ENCODE data around the gene POU3F1. TPM values are rescaled to one million over a fixed set of nuclear protein-coding genes. Genes with fewer than 3 reads are reported as not detected.

POU3F1 gene
- total RNA-seq, 2 donors from 2014 or later = 0.20 to 0.46 TPM

DNA sequence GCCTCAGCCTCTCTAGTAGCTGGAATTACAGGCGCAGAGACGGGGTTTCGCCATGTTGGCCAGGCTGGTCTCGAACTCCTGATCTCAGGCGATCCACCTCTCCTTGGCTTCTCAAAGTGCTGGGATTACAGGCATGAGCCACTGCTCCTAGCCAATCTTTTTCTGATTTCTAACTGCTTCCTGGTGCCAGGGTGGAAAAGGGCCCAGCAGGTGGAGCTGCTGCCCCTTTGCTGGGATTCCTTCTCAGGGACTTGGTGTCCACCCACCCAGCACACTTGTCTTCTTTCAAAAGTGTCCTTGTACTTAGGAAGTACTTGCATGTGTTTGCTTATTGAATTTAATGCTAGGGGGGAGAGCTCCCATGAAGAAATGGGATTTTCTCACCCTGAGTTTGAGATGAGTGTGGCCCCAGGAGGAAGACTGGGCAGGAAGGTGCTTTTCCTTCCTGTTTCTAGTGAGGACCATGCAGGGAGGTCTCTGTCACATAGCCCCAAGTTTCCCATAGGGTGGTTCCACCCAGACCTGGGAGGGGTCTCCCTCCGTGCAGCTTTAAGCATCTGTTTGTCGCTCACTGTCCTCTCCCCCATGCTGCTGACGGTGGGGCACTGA, 19.9 kb downstream of the POU3F1 start:
- Mint-ChIP-seq H3K4me1 (peaks cover 44% of the 10 kb centered on the region), H3K36me3 (ENCODE audit: low read depth) (peaks cover 30% of the 10 kb centered on the region), H3K4me3 (no peak overlapping the region), H3K9me3 (no peaks in the 10 kb centered on the region), H3K27me3 (ENCODE audit: insufficient read depth) (no peaks in the 10 kb centered on the region), H3K27ac (no peak overlapping the region)
- H3K9ac ChIP-seq (ENCODE audit: extremely low read depth, low read length, poor library complexity, severe bottlenecking) = no peak overlapping the region
- no peak overlapping the region for H3K4me3 ChIP-seq (ENCODE audit: low read length)
- no peaks in the 10 kb centered on the region for H3K9me3 ChIP-seq (ENCODE audit: control insufficient read depth, low read length)
- peak; percentile 90 for DNase-seq
- H3K27ac ChIP-seq (ENCODE audit: low read depth, low read length) = no peak overlapping the region
- WGBS, 2 experiments (ENCODE audit: insufficient coverage in 1 of 2, insufficient read length in 1 of 2) = 85 to 86% methylated on average over 8 of the region's 8 CpGs
- no peaks in the 10 kb centered on the region for H3K27me3 ChIP-seq (ENCODE audit: control insufficient read depth, insufficient read depth, low read length, poor library complexity, severe bottlenecking)
- H3K4me1 ChIP-seq (ENCODE audit: control insufficient read depth, insufficient read depth, low read length) = peaks cover 28% of the 10 kb centered on the region
- TF ChIP-seq, protein P1, sequence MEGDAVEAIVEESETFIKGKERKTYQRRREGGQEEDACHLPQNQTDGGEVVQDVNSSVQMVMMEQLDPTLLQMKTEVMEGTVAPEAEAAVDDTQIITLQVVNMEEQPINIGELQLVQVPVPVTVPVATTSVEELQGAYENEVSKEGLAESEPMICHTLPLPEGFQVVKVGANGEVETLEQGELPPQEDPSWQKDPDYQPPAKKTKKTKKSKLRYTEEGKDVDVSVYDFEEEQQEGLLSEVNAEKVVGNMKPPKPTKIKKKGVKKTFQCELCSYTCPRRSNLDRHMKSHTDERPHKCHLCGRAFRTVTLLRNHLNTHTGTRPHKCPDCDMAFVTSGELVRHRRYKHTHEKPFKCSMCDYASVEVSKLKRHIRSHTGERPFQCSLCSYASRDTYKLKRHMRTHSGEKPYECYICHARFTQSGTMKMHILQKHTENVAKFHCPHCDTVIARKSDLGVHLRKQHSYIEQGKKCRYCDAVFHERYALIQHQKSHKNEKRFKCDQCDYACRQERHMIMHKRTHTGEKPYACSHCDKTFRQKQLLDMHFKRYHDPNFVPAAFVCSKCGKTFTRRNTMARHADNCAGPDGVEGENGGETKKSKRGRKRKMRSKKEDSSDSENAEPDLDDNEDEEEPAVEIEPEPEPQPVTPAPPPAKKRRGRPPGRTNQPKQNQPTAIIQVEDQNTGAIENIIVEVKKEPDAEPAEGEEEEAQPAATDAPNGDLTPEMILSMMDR (conservative IDR thresholded peaks at IDR 0.05) = peak; percentile 90
- peaks cover 36% of the 10 kb centered on the region for H3K36me3 ChIP-seq (ENCODE audit: control insufficient read depth, insufficient read depth, low read length)

DNA sequence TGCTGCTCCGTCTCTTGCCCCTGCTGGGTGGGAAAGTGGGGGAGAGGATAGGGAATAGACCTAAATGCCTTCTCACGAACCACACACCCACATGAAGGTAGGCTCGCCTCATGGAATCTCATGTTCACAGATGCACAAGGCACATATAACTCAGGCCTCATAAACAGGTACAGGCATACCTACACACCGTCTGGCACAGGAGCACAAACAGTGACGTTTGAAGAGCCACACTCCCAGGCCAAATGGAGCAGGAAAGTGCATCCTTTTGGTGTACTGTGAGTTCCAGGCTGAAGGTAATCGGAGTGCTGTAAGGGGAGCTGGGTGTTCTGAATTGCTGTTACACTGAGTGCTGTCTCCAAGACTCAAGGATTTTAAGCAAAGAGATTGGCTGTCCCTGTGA, 20.9 kb downstream of the POU3F1 start:
- Histone ChIP-seq H3K4me1 (ENCODE audit: control insufficient read depth, insufficient read depth, low read length) (peaks cover 20% of the 10 kb centered on the region), H3K9me3 (ENCODE audit: control insufficient read depth, low read length) (no peaks in the 10 kb centered on the region), H3K27me3 (ENCODE audit: control insufficient read depth, insufficient read depth, low read length, poor library complexity, severe bottlenecking) (no peaks in the 10 kb centered on the region), H3K9ac (ENCODE audit: extremely low read depth, low read length, poor library complexity, severe bottlenecking) (no peak overlapping the region), H3K36me3 (ENCODE audit: control insufficient read depth, insufficient read depth, low read length) (peaks cover 45% of the 10 kb centered on the region), H3K27ac (ENCODE audit: low read depth, low read length) (no peak overlapping the region), H3K4me3 (ENCODE audit: low read length) (no peak overlapping the region)
- H3K4me3 Mint-ChIP-seq = no peak overlapping the region
- TF ChIP-seq, protein P1 (conservative IDR thresholded peaks at IDR 0.05) = no peak
- H3K36me3 Mint-ChIP-seq (ENCODE audit: low read depth) = peaks cover 36% of the 10 kb centered on the region
- H3K27me3 Mint-ChIP-seq (ENCODE audit: insufficient read depth) = no peaks in the 10 kb centered on the region
- no peaks in the 10 kb centered on the region for H3K9me3 Mint-ChIP-seq
- no peak for DNase-seq
- no peak overlapping the region for H3K27ac Mint-ChIP-seq
- peaks cover 34% of the 10 kb centered on the region for H3K4me1 Mint-ChIP-seq
- WGBS, 2 experiments (ENCODE audit: insufficient coverage in 1 of 2, insufficient read length in 1 of 2) = 86 to 100% methylated on average over 4 to 6 of the region's 6 CpGs

GRCh38 chr1:38025233-38025632, 21.4 kb downstream of the POU3F1 start:
- Mint-ChIP-seq H3K36me3 (ENCODE audit: low read depth) (peaks cover 41% of the 10 kb centered on the region), H3K9me3 (no peaks in the 10 kb centered on the region), H3K4me3 (no peak overlapping the region), H3K27ac (no peak overlapping the region), H3K27me3 (ENCODE audit: insufficient read depth) (no peaks in the 10 kb centered on the region), H3K4me1 (peaks cover 30% of the 10 kb centered on the region)
- 92 to 100% methylated on average over 1 to 2 of the region's 2 CpGs for WGBS, 2 experiments (ENCODE audit: insufficient coverage in 1 of 2, insufficient read length in 1 of 2)
- no peak for DNase-seq
- no peak overlapping the region for H3K9ac ChIP-seq (ENCODE audit: extremely low read depth, low read length, poor library complexity, severe bottlenecking)
- H3K9me3 ChIP-seq (ENCODE audit: control insufficient read depth, low read length) = no peaks in the 10 kb centered on the region
- H3K36me3 ChIP-seq (ENCODE audit: control insufficient read depth, insufficient read depth, low read length) = peaks cover 50% of the 10 kb centered on the region
- peaks cover 16% of the 10 kb centered on the region for H3K4me1 ChIP-seq (ENCODE audit: control insufficient read depth, insufficient read depth, low read length)
- TF ChIP-seq, protein P1 (conservative IDR thresholded peaks at IDR 0.05) = no peak
- no peak overlapping the region for H3K27ac ChIP-seq (ENCODE audit: low read depth, low read length)
- no peak overlapping the region for H3K4me3 ChIP-seq (ENCODE audit: low read length)
- no peaks in the 10 kb centered on the region for H3K27me3 ChIP-seq (ENCODE audit: control insufficient read depth, insufficient read depth, low read length, poor library complexity, severe bottlenecking)
